GM19238 (cell line): ENCODE results near the gene IDH3G.

Source experiments
- DNase-seq: peaks from one replicate; pipeline ENCODE4 v3.0.0; 2011; ENCODE audit warnings: low spot score; ENCODE audit not compliant: insufficient read length

Gene IDH3G

GRCh38 chrX:153816831-153817690 is 22.9 kb upstream of the IDH3G start:
- no peak for DNase-seq

GRCh38 chrX:153814591-153815315 is 20.6 kb upstream of the IDH3G start:
- no peak for DNase-seq

GRCh38 chrX:153813161-153813560 is 19.0 kb upstream of the IDH3G start:
- DNase-seq: no peak

GRCh38 chrX:153812220-153812619 is 18.0 kb upstream of the IDH3G start:
- no peak for DNase-seq

- DNase-seq: no peak
Observed at GRCh38 chrX:153807976-153808375, 13.8 kb upstream of the IDH3G start.

- no peak for DNase-seq
Observed at GRCh38 chrX:153806999-153807575, 12.9 kb upstream of the IDH3G start.

- DNase-seq: no peak
Observed at GRCh38 chrX:153805436-153805835, 11.3 kb upstream of the IDH3G start.

- DNase-seq: no peak
Observed at GRCh38 chrX:153804621-153805020, 10.4 kb upstream of the IDH3G start.

- DNase-seq: no peak
Observed at GRCh38 chrX:153804100-153804595, 10.0 kb upstream of the IDH3G start.

- no peak for DNase-seq
Observed at GRCh38 chrX:153803211-153804099, 9.3 kb upstream of the IDH3G start.

GRCh38 chrX:153802513-153803045 is 8.4 kb upstream of the IDH3G start:
- no peak for DNase-seq

GRCh38 chrX:153801669-153802068 is 7.5 kb upstream of the IDH3G start:
- DNase-seq: no peak

GRCh38 chrX:153800746-153801145 is 6.6 kb upstream of the IDH3G start:
- no peak for DNase-seq

GRCh38 chrX:153800177-153800722 is 6.1 kb upstream of the IDH3G start:
- DNase-seq: no peak

GRCh38 chrX:153799326-153799725 is 5.2 kb upstream of the IDH3G start:
- DNase-seq: no peak

GRCh38 chrX:153797415-153798015 is 3.3 kb upstream of the IDH3G start:
- no peak for DNase-seq

GRCh38 chrX:153794897-153795816 is 982 bp upstream of the IDH3G start:
- no peak for DNase-seq

GRCh38 chrX:153793291-153793690 is 884 bp downstream of the IDH3G start:
- DNase-seq: no peak

GRCh38 chrX:153792368-153792767 is 1.8 kb downstream of the IDH3G start:
- no peak for DNase-seq
